GM04503 (cell line): ENCODE data around the gene PELO.
"Not testable (repeated sequence)": the region's sequence is repeated elsewhere in the genome, so short reads cannot be mapped to it uniquely, and the experiment has no call there.

Experiments used
- DNase-seq: peaks from one replicate; pipeline ENCODE4 v3.0.0-alpha.2; 2012; ENCODE audit warnings: low read depth

The PELO gene

GRCh38 chr5:52800394-52801213, 12.9 kb downstream of the PELO start:
- no peak for DNase-seq

- no peak for DNase-seq
Measured at GRCh38 chr5:52801329-52801728, 13.6 kb downstream of the PELO start.

- no peak for DNase-seq
Measured at GRCh38 chr5:52802272-52802973, 14.7 kb downstream of the PELO start.

GRCh38 chr5:52802974-52803336, 15.2 kb downstream of the PELO start:
- no peak for DNase-seq

GRCh38 chr5:52804387-52804791, 16.7 kb downstream of the PELO start:
- no peak for DNase-seq

GRCh38 chr5:52804981-52805380, 17.3 kb downstream of the PELO start:
- no peak for DNase-seq

- no peak for DNase-seq
Measured at GRCh38 chr5:52805615-52806014, 17.9 kb downstream of the PELO start.

- DNase-seq, result no peak
Measured at GRCh38 chr5:52807037-52807436, 19.3 kb downstream of the PELO start.

- no peak for DNase-seq
Measured at GRCh38 chr5:52807723-52808122, 20.0 kb downstream of the PELO start.

- no peak for DNase-seq
Measured at GRCh38 chr5:52808316-52808901, 20.7 kb downstream of the PELO start.

- no peak for DNase-seq
Measured at GRCh38 chr5:52809884-52810283, 22.2 kb downstream of the PELO start.

GRCh38 chr5:52810426-52810825, 22.7 kb downstream of the PELO start:
- DNase-seq, result no peak

- no peak for DNase-seq
Measured at GRCh38 chr5:52811067-52811749, 23.5 kb downstream of the PELO start.

GRCh38 chr5:52814352-52815148, 26.8 kb downstream of the PELO start:
- no peak for DNase-seq

GRCh38 chr5:52817818-52818217, 30.1 kb downstream of the PELO start:
- no peak for DNase-seq

- DNase-seq, result no peak
Measured at GRCh38 chr5:52818360-52818759, 30.6 kb downstream of the PELO start.

GRCh38 chr5:52818807-52819206, 31.1 kb downstream of the PELO start:
- not testable (repeated sequence) for DNase-seq

GRCh38 chr5:52821901-52822300, 34.2 kb downstream of the PELO start:
- no peak for DNase-seq

- DNase-seq, result no peak
Measured at GRCh38 chr5:52822437-52822836, 34.7 kb downstream of the PELO start.

- DNase-seq, result no peak
Measured at GRCh38 chr5:52824827-52825226, 37.1 kb downstream of the PELO start.

GRCh38 chr5:52825826-52826225, 38.1 kb downstream of the PELO start:
- no peak for DNase-seq

GRCh38 chr5:52827815-52828214, 40.1 kb downstream of the PELO start:
- DNase-seq, result no peak
